Stimulated activated CD8-positive, alpha-beta memory T cell treated with anti-CD3 and anti-CD28 coated beads, Interleukin-2, amount 100 ng/mL, for 48 hours (primary cell): Measurements from ENCODE around the gene MYG1.
"Not testable (repeated sequence)": the region's sequence is repeated elsewhere in the genome, so short reads cannot be mapped to it uniquely, and the experiment has no call there.

Source experiments
- DNase-seq, 2 donors: peaks; one replicate each; pipeline ENCODE4 v3.0.0-alpha.2; 2020; ENCODE audit warnings: low read depth in 2 of 2

Gene MYG1

DNA sequence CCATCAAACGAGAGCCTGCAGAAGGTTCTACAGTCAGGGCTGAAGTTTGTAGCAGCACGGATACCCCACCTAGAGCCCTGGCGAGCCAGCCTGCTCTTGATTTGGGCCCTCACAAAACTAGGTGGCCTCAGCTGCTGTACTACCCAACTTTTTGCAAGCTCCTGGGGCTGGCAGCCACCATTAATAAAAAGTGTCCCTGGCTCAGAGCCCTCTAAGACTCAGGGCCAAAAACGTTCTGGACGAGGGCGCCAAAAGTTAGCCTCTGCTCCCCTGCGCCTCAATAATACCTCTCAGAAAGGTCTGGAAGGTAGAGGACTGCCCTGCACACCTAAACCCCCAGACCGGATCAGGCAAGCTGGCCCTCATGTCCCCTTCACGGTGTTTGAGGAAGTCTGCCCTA, 13.0 kb upstream of the MYG1 start:
- DNase-seq = no peak

DNA sequence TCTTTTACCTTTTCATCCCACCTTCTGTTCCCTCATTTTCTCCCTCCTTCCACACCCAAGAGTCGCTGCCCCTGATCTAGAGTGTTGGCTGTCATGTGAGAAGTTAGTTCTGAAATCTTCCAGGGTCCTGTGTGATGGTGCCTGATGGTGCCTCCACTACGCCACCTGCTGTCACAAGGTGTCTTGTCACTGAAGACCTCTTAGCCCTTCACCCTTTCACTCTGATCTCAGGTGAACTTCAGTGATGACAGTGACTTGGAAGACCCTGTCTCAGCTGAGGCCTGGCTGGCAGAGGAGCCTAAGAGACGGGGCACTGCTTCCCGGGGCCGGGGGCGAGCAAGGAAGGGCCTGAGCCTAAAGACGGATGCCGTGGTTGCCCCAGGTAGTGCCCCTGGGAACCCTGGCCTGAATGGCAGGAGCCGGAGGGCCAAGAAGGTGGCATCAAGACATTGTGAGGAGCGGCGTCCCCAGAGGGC, 11.7 kb upstream of the MYG1 start:
- DNase-seq = peak; percentile 28 to 45

DNA sequence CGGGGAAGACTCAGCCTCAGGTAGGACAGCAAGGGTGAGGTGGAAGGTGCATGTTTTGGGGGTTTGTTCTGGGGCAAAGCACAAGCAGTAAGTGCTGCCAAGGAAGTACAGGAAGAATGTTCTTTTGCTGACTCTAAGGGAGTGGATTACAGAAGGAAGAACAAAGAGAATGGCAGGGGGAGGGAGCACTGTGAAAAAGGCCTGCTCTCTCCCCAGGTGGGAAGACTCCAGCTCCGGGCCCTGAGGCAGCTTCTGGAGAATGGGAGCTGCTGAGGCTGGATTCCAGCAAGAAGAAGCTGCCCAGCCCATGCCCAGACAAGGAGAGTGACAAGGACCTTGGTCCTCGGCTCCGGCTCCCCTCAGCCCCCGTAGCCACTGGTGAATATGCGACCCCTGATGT, 11.2 kb upstream of the MYG1 start:
- no peak for DNase-seq

DNA sequence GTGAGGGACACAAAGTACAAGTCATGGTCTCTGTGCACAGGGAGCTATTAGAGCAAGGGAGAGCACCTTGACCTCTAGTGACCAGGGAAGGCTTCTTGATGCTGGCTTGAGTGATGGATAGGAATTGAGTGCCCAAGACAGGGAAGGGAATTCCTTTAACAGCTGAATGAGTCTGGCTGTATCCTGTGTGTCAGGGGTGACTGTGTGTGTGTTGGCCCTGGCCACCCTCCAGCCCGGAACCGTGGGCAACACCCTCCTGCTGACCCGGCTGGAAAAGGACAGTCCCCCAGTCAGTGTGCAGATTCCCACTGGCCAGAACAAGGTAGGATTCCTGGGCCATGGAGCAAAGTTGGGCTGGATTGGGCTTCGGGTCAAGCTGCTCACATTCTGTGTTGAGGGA, 9.6 kb upstream of the MYG1 start:
- no peak for DNase-seq

DNA sequence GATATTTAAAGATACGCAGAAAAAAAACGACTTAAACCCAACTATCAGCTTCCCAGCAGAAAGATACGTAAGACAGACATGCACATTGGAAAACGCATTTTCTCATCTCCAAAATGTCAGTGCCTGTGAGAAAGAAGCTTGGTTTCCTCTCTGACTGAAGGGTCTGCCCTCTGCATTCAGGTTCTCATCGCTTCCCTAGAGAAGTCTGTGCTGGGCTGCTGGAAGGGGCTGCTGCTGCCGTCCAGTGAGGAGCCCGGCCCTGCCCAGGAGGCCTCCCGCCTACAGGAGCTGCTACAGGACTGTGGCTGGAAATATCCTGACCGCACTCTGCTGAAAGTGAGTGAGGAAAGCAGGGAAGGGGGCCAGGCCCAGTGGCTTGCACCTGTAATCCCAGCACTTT, 8.8 kb upstream of the MYG1 start:
- DNase-seq = no peak

DNA sequence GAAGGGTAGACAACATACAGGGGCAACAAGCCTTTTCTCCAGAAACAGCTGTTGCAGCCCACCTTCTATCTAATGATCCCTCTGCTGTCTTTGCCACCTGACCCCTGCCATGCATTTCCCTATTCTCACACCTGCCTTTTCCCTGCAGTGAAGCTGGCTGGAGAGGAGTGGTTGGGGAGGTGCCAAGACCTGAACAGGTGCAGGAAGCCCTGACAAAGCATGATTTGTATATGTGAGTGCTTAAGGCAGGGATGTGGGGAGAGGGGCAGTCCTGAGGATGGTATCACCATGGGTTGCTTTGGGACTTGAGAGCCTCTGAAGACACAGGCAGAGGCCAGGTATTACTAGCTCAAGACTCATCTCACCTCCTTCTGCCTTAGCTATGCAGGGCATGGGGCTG, 7.1 kb upstream of the MYG1 start:
- no peak for DNase-seq

DNA sequence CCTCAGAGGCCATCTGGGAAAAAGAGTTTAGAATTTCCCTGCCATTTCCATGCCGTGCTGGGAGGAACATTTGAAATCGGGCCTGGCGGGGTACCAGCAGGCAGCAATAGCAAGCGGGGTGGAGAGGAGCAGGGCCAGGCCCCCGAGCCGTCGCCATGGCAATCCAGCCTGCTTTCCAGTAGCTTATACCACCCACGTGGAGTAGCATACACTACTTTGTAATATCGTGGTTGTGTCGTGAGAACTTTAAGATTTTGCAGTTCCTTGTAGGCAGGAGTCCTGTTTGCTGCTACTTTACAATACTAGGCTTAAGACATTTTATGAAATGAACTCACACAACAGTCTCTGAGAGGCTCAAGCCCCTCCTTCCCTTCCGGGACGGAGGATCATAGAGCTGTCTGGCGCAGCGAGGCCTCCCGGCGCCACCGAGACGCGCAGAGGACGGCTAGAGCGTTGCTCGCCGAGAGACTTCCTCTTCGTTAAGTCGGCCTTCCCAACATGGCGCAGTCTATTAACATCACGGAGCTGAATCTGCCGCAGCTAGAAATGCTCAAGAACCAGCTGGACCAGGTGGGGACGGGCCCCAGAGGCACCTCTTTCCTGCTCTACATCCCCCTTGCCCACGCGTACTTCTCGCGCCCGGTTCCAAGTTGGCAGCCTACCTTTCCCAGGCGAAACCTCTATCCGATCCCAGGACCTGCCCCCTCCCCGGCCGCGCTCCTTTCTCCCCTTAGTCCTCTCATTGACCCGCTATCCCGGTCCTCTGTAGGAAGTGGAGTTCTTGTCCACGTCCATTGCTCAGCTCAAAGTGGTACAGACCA, 4.2 kb upstream of the MYG1 start, which contains the start of gene PFDN5:
Gene PFDN5 (plus strand): TSS at position 473 of the 821 bp plus-strand sequence. CDS start 26 bp downstream, at position 499.
- DNase-seq = peak; percentile 74 to 79

DNA sequence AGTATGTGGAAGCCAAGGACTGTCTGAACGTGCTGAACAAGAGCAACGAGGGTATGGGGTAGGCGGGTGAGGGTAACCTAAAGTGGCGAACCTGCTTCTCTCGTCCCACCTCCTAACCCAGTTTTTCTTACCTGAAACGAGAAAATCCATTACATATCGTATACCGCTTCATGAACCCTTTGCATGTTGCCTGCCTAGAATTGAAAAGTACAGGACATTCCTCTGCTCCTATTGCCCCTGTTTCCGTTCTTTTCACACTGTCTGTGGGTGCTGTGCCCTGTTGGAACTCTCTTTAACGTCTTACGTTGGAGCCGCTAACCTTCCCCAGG, 3.6 kb upstream of the MYG1 start:
- DNase-seq = no peak

DNA sequence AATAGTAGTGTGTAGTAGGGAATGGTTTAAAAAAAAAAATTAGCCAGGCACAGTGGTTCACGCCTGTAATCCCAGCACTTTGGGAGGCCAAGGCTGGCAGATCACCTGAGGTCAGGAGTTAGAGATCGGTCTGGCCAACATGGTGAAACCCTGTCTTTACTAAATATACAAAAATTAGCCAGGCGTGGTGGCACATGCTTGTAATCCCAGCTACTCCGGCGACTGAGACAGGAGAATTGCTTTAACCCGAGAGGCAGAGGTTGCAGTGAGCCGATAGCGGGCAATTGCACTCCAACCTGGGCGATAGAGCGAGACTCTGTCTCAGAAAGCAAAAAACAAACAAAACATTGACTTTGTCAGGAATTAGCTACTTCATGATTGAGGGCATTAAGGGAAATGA, 2.4 kb upstream of the MYG1 start:
- DNase-seq = not testable (repeated sequence)

DNA sequence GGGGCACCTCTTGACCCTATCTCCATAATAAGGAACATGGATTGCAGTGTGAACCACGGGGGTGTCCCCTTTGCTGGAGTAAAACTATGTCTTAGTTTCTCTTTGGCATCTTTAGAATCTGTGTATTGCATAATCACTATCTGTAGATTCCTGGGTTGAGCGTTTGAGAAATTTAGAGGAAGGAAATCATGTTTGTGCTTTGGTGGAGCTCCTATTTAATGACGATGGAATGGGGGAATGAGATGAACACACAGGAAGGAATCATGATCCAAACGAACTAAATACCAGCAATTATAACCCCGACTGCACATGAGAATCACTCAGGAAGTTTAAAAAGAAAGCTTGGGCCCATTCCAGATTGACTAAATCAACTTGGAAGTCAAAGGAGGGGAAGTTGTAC, 1.3 kb upstream of the MYG1 start:
- no peak for DNase-seq

DNA sequence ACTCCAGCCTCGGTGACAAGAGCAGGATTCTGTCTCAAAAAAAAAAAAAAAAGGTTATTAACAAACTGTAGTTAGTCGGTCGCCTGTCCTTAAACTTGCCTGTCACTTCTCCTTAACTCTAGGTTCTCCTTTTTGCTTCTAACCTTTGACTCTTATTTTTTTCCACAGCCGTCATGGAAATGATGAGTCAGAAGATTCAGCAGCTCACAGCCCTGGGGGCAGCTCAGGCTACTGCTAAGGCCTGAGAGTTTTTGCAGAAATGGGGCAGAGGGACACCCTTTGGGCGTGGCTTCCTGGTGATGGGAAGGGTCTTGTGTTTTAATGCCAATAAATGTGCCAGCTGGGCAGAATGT, 418 bp upstream of the MYG1 start:
- DNase-seq = peak in 1 of 2 donors; percentile 27

DNA sequence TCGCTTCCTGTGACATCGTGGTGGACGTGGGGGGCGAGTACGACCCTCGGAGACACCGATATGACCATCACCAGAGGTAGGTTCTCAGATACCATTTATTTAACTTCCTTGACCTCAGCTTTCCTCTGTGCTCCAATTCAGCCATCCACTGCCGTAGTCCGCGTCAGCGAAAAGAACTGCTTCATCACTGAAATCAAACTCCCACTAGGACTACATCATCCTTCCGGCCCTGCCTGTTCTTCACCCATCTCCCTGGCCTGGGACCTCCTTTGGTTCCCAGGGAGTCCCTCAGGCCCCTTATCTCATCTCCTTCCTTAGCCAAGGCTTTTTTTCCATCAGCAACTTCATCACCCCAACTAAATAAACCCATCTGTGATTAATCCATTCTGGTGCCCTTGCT, 692 bp downstream of the MYG1 start:
- DNase-seq = no peak

DNA sequence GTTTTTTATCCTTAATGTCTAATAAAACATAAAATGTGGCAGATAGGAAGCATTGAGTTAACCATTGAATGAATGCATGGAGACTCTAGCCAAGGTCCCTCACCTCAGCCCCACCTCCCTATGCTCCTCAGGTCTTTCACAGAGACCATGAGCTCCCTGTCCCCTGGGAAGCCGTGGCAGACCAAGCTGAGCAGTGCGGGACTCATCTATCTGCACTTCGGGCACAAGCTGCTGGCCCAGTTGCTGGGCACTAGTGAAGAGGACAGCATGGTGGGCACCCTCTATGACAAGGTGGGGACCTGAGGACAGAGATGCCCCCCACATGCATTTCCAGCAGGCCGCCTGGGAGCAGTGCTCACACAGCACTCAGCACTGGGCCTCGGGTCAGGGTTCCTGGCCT, 3.4 kb downstream of the MYG1 start:
- no peak for DNase-seq

DNA sequence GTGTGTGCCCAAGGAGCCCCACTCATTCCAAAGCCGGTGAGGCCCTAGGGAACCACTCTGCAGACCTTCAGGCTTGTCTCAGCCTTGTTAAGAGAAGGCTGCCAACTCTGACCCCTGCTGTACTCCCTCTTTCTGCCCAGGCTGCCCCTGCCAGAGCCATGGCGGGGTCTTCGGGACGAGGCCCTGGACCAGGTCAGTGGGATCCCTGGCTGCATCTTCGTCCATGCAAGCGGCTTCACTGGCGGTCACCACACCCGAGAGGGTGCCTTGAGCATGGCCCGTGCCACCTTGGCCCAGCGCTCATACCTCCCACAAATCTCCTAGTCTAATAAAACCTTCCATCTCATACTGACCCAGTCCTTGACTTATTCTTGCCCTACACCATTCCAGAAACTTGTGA, 7.3 kb downstream of the MYG1 start:
- no peak for DNase-seq

DNA sequence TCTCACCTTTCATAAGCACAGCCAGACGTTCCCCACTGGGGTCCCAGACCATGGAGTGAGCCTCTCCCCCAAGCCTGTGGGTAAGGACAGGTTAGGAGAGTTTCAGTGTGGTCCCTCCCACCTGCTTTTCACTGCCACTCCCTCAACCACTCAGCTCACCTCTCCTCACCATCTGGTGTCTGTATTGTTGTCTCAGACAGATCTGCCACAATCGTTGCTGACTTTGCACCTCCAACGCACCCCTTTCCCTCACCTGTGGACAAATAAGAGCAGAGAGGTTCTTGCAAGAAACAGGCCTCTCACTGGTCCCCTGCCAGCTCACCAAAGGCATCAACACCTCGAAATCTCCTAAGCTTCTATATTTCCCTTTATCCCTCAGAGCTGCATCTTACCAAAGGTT, 8.8 kb downstream of the MYG1 start:
- DNase-seq = no peak

DNA sequence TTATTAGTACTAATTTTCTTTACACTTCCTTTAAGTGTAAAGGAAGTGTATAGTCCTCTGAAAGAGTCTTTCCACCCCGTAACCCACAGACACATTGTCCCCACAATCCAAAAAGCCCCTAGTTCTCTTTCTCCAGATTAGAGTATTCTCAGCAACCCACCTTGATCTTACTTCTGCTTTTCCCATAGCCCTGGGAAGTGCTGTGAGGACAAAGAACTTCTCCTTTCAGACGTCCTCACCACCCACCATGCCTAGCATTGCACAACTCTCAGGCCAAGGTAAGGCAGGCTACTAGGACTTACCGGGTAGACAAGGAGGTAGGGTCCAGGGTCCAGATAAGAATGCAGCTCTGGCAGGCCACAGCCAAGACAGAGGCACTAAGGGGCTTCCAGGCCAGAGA, 14.5 kb downstream of the MYG1 start:
- no peak for DNase-seq

DNA sequence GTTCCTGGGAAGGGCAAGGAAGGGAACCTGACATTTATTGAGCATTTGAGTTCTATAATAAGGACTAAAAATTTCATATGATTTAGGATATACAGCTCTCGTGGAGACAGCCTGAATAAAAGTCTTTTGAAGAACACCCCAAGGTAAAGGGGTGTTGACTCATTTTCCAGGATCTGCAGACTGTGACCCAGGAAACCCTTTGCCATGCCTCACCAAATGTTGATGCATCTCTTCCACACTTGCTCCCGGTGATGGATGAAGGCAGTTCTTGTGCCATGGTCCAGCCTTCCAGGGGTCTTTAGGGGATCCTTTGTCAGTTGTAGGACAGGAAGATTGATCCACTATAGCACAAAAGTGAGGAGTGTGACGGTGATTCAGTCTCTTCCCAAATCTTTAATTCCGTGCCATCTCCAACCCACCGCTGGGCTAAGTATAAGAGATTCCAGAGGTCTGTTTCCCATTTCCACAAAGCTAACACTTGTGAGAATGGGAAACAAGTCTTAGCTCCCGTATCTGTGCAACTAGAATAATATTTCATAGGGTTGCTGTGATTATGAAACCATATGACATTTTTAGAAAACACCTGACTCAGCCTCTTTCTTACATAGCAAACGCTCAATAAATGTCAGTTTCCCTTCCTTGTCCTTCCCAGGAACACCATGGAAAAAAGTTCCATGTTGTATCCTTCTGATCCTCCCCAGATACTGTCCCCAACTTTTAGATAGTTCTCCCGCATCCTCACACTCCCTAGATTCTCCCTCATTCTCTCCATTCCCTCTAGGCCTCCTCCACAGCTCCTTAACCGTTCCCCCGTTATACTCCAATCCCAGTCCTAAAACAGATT, 21.1 kb downstream of the MYG1 start:
- no peak for DNase-seq

DNA sequence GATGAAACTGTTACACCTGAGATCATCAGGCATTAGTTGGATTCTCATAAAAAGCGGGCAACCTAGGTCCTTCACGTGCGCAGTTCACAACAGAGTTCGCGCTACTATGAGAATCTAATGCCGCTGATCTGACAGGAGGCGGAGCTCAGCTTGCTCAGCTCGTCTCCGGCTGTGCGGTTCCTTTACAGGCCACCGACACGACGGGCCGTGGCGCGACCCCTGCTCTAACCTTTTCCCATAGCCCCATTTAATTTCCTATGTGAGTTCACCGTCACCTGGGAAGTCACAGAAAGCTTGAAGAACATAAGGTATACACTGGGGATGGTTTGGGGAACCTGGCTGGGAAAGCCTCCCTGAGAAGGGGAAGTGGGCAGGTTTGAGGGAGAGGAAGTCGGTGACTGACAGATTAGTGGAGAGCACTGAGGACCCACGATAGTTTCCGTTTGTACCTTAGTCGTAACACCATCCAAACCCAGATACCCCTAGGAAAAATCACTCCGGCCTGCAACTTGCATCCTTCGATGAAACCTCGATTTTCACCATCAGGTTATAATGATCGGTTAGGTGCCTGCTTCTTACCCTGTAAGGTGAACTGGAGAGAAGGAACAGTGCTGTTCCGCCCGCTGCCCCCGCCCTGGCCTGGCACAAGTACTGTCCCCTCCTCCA, 24.8 kb downstream of the MYG1 start:
- peak; percentile 35 to 40 for DNase-seq

DNA sequence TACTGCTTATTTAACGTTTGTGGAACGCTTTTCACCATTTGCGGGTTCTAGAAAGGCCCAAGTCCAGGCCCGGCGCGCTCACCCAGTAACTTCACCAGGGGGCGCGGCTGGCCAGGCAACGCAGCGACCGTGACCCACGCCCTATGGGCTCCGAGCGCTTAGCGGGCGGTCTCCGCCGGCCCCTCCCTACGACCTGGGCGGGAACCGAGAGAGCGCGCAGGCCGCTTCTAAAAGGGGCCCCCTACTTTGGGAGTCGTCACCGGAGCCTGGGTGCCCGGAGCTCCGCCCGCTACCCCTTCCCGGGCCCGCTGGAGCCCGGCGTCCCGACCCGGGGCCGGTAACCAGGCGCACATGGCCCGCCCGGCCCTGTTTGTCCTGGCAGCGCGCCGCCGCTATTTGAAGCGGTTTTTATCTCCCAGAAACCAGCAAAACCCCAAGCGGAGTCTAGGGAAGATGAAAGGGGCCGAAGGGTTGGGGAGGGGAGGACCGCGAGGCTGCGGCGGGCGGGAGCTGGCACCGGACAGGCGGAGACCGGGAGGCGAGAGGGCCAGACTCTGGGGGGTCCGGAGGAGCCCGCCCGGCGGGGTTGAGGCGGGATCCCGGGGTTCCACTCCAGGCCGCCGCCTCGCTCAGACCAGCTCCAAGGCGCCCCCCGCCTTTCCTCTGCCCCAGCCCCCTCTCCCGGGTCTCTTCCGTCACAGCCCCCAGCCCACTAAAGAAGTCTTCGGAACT, 25.4 kb downstream of the MYG1 start:
- peak; percentile 86 to 89 for DNase-seq

DNA sequence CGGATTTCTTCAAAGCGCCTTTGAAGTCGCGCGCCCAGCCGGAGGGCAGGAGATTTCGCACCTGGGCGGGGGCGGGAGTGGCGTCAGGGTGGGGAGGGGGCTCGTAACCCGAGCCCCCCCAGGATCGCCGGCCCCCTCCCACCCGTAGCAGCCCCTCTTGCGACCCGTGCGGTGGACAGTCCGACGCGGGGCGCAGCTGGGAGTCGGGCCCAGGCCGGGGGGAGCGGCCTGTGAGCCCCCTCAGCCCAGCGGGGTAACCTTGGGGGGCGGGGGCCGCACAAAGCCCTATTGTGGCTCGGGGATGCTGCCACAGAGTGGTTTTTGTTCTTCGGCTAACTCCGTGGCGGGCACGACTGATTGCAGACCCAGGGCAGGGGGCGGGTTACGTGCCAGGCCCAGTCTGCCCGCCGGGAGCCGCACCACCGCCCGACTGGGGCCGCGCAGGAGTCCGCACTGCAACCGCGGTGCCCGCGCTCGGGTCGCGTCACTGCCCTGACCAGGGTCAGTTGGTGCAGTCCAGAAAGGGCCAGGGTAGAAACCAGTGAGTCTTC, 26.1 kb downstream of the MYG1 start:
- peak in 1 of 2 donors; percentile 18 for DNase-seq

DNA sequence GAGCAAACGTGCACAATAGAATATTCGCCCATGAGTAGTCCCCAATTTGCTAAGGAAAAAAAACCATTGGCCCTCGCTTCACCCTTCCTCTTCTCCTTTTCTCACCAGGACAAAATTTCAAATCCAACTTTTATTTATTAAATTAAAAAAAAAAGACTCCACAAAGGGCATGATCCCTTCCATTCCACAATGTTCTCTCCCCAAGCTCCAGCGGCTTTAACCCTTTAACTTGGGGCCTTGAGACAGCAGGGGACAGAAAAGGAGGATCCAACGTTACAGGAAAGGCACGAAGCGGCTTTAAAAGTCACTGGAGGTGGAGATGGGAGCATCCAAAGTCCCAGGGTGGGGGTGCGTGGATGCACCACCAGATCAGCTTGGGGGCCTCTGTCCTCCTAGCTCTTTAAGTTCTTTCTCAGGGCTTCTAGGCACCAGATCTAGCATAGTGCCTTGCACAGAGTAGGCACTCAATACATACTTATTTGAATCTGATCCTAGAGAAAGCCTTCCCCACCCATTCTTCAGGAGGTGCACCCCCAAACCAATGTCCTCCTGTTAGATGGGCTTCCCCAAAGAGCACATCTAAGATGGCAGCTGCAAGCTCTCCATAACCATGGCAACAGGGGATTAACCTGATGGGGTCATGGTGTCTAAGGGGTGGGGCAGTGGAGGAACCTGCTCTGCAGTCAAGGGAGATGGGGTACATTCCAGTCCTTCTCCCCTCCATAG, 27.1 kb downstream of the MYG1 start:
- no peak for DNase-seq
